HepG2 (cell line): ENCODE data around the gene JOSD2. TPM values are rescaled to one million over a fixed set of nuclear protein-coding genes. Genes with fewer than 3 reads are reported as not detected.

Source experiments
- ZNF550 ChIP-seq: sonication (generic); formaldehyde crosslinking; IDR thresholded peaks from 2 replicates; pipeline ENCODE4 v1.4.0; 2020; ENCODE audit warnings: mild to moderate bottlenecking, missing genetic modification reagents, borderline replicate concordance
- ZNF724P ChIP-seq: sonication (generic); formaldehyde crosslinking; IDR thresholded peaks from 2 replicates; pipeline ENCODE4 v1.8.0; 2022; ENCODE audit warnings: missing genetic modification reagents, borderline replicate concordance
- ZNF75D ChIP-seq: sonication (generic); formaldehyde crosslinking; IDR thresholded peaks from 2 replicates; pipeline ENCODE4 v1.8.1; 2023; ENCODE audit warnings: missing genetic modification reagents, mild to moderate bottlenecking, borderline replicate concordance
- ZNF790 ChIP-seq: sonication (generic); formaldehyde crosslinking; IDR thresholded peaks from 2 replicates; pipeline ENCODE4 v1.8.0; 2022; ENCODE audit warnings: missing genetic modification reagents, mild to moderate bottlenecking, borderline replicate concordance
- ZNF879 ChIP-seq: sonication (generic); formaldehyde crosslinking; IDR thresholded peaks from 2 replicates; pipeline ENCODE4 v1.8.1; 2023; ENCODE audit warnings: missing genetic modification reagents
- polyA plus RNA-seq, 8 experiments: library from polyadenylated mRNA; depleted of rRNA in 3 of 8; stranded (reverse) in 7 of 8; unstranded in 1 of 8; fragments of >200 nt; fragmentation: Illumina TruSeq in 4 of 8; extraction: Trizol in 4 of 8; gene quantifications; 2 replicates each; pipeline versions ENCODE4 v1.2.1 to v1.2.3, GENCODE V29; 2011 to 2016; ENCODE audit warnings: low read depth in 4 of 8, missing spikeins in 1 of 8, mixed read lengths in 1 of 8; ENCODE audit not compliant: insufficient read depth in 1 of 8
- total RNA-seq, 5 experiments: library from RNA; depleted of rRNA; stranded (reverse); fragments of >200 nt; fragmentation: Illumina TruSeq; extraction: Trizol; gene quantifications; 2 replicates each; pipeline ENCODE4 v1.2.3, GENCODE V29; 2016; ENCODE audit warnings: low read depth in 1 of 5
- TF ChIP-seq, protein P1 (sequence below): sonication (generic); formaldehyde crosslinking; conservative IDR thresholded peaks from 2 replicates; pipeline ENCODE4 v1.8.0; 2022; ENCODE audit warnings: low read depth, missing genetic modification reagents
- TF ChIP-seq, protein P2 (sequence below): sonication (generic); formaldehyde crosslinking; IDR thresholded peaks from 2 replicates; pipeline ENCODE4 v1.5.1; 2020; ENCODE audit warnings: mild to moderate bottlenecking, missing genetic modification reagents, borderline replicate concordance

The JOSD2 gene
- total and polyA plus RNA-seq, 2 of the 13 experiments (the other 11 are each of a cell fraction or from before 2014, with no cell fraction given), result 2.0 to 4.1 TPM

DNA sequence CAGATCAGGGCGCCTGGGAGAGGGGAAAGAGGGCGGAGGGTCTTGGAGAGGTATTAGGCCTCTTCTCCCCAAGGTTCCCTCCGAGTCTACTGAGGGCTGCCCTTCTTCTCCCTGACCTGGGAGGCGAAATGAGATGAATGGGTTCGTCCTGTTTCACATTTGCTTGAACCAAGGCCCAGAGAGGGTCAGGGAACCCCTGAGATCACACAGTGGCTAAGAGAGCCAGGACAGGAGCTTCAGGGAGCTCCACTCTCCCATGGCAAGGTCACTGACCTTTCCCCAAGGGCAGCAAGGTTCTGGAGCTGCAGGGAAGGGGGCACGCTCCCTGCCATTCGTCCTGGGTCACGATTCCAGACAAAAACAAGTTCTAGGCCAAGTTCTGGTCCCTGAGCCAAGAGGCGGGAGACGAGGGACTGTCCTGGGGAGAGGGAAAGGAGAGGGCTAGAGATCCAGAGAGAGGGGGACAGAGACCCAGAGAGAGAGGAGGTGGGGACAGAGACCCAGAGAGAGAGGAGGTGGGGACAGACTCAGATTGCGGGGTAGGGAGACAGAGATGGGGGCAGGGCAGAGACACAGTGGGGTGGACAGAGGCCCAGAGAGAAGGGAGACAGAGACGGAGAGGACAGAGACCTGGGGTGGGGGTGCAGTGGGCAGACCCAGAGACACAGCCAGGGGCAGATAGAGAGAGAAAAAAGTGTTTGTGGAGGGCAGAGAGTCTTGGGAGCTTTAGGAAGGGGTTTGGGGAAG lies 2.2 kb upstream of the JOSD2 start (continued):
- TF ChIP-seq, protein P1, sequence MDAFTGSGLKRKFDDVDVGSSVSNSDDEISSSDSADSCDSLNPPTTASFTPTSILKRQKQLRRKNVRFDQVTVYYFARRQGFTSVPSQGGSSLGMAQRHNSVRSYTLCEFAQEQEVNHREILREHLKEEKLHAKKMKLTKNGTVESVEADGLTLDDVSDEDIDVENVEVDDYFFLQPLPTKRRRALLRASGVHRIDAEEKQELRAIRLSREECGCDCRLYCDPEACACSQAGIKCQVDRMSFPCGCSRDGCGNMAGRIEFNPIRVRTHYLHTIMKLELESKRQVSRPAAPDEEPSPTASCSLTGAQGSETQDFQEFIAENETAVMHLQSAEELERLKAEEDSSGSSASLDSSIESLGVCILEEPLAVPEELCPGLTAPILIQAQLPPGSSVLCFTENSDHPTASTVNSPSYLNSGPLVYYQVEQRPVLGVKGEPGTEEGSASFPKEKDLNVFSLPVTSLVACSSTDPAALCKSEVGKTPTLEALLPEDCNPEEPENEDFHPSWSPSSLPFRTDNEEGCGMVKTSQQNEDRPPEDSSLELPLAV (CRISPR knock-in tag), result no peak
- no peak for TF ChIP-seq ZNF790 (CRISPR knock-in tag)
- TF ChIP-seq ZNF879 (CRISPR knock-in tag), result no peak
- no peak for TF ChIP-seq ZNF550 (CRISPR knock-in tag)
- TF ChIP-seq, protein P2, sequence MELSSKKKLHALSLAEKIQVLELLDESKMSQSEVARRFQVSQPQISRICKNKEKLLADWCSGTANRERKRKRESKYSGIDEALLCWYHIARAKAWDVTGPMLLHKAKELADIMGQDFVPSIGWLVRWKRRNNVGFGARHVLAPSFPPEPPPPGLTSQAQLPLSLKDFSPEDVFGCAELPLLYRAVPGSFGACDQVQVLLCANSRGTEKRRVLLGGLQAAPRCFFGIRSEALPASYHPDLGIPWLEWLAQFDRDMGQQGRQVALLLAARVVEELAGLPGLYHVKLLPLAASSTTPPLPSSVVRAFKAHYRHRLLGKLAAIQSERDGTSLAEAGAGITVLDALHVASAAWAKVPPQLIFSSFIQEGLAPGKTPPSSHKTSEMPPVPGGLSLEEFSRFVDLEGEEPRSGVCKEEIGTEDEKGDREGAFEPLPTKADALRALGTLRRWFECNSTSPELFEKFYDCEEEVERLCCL (CRISPR knock-in tag), result no peak
- no peak for TF ChIP-seq ZNF75D
- no peak for TF ChIP-seq ZNF724P (CRISPR knock-in tag)
